Endothelial cell of umbilical vein (primary cell): ENCODE measurements around the gene PPP1R9B. TPM values are rescaled to one million over a fixed set of nuclear protein-coding genes. Genes with fewer than 3 reads are reported as not detected.

ENCODE experiments used
- BruUV-seq: library from RNA; stranded (reverse); fragments of 400-500 nt; replicated peaks from 2 replicates; lab custom pipeline; 2021; lab: Mats Ljungman, UMichigan
- CTCF ChIA-PET: fragments of 300-600, 350-600 bp; sonication (Branson Sonifier 250); formaldehyde crosslinking; loops from one replicate; lab custom pipeline; 2021; ENCODE audit warnings: antibody characterized with exemption, inconsistent platforms; lab: Charles Lee
- POLR2A ChIA-PET: fragments of 300-600, 350-600 bp; sonication (Branson Sonifier 250); formaldehyde crosslinking; loops from one replicate; lab custom pipeline; 2021; ENCODE audit warnings: antibody characterized with exemption, inconsistent platforms; lab: Charles Lee
- DNase-seq: peaks from one replicate; pipeline ENCODE4 v3.0.0-alpha.2; 2011; ENCODE audit warnings: low read depth, low spot score
- FAIRE-seq: peaks from 2 replicates; lab custom pipeline; 2011; peaks lifted over from hg19 to GRCh38; lab: Jason Lieb, UNC
- H2AFZ ChIP-seq: 2 replicates; pipeline ENCODE4 v1.6.0; 2012; ENCODE audit warnings: low read depth, low read length, control low read depth, inconsistent platforms
- H3K27ac ChIP-seq: 2 replicates; pipeline ENCODE4 v1.5.1; 2011; ENCODE audit warnings: low read depth, mild to moderate bottlenecking, control low read depth, low read length, moderate library complexity; ENCODE audit not compliant: insufficient read depth
- H3K27me3 ChIP-seq, 2 experiments: 2 replicates each; pipeline versions ENCODE4 v1.6.0 to v1.6.1; 2011; ENCODE audit warnings: low read length in 2 of 2, mixed read lengths in 1 of 2; ENCODE audit not compliant: control insufficient read depth in 2 of 2, insufficient read depth in 2 of 2
- H3K36me3 ChIP-seq, 2 experiments: 2 replicates in 1 of 2; 3 replicates in 1 of 2; pipeline ENCODE4 v1.5.1; 2011; ENCODE audit warnings: low read length in 2 of 2, mild to moderate bottlenecking in 1 of 2, moderate library complexity in 1 of 2; ENCODE audit not compliant: control insufficient read depth in 2 of 2, insufficient read depth in 2 of 2; ENCODE audit errors: extremely low read depth in 1 of 2
- H3K4me1 ChIP-seq: 3 replicates; pipeline ENCODE4 v1.5.1; 2011; ENCODE audit warnings: mild to moderate bottlenecking, low read length; ENCODE audit not compliant: control insufficient read depth, insufficient read depth; ENCODE audit errors: extremely low read depth
- H3K4me2 ChIP-seq: 2 replicates; pipeline ENCODE4 v1.6.1; 2011; ENCODE audit warnings: low read length, control low read depth, mixed read lengths; ENCODE audit not compliant: insufficient read depth
- H3K4me3 ChIP-seq, 3 experiments: fragments of 200-600 bp in 1 of 3; sonication (generic), shearing (Covaris generic) in 1 of 3; replicated peaks in 1 of 3; 2 replicates each; pipeline ENCODE4 v1.5.1; 2011 to 2016; ENCODE audit warnings: control low read depth in 3 of 3, low read length in 3 of 3, mild to moderate bottlenecking in 2 of 3, inconsistent platforms in 1 of 3, low read depth in 1 of 3, moderate library complexity in 1 of 3; ENCODE audit not compliant: insufficient read depth in 1 of 3
- H3K79me2 ChIP-seq: 2 replicates; pipeline ENCODE4 v1.6.0; 2012; ENCODE audit warnings: low read length, inconsistent platforms; ENCODE audit not compliant: control insufficient read depth, insufficient read depth
- H3K9ac ChIP-seq: replicated peaks from 2 replicates; pipeline ENCODE3; 2011; ENCODE audit warnings: low read length, control low read depth; ENCODE audit not compliant: insufficient read depth; ENCODE audit errors: extremely low read depth
- H3K9me1 ChIP-seq: replicated peaks from 3 replicates; pipeline ENCODE4 v1.6.0; 2011; ENCODE audit warnings: mild to moderate bottlenecking, low read length; ENCODE audit not compliant: control insufficient read depth, insufficient read depth; ENCODE audit errors: extremely low read depth
- H3K9me3 ChIP-seq: replicated peaks from 2 replicates; pipeline ENCODE4 v1.5.1; 2012; ENCODE audit warnings: low read length, inconsistent platforms; ENCODE audit not compliant: control insufficient read depth, insufficient read depth
- H4K20me1 ChIP-seq: replicated peaks from 2 replicates; pipeline ENCODE3; 2011; ENCODE audit warnings: mild to moderate bottlenecking, low read length; ENCODE audit not compliant: control insufficient read depth, insufficient read depth; ENCODE audit errors: extremely low read depth
- EZH2 ChIP-seq: IDR thresholded peaks from 2 replicates; pipeline ENCODE4 v1.6.1; 2012; ENCODE audit warnings: borderline replicate concordance, low read depth, mild to moderate bottlenecking, moderate library complexity, low read length, inconsistent platforms; ENCODE audit not compliant: severe bottlenecking
- FOS ChIP-seq: IDR thresholded peaks from 2 replicates; pipeline ENCODE4 v1.6.1; 2011; ENCODE audit warnings: mild to moderate bottlenecking, low read length, moderate library complexity, borderline replicate concordance; ENCODE audit not compliant: insufficient read depth
- GATA2 ChIP-seq: IDR thresholded peaks from 2 replicates; pipeline ENCODE4 v1.7.0; 2011; ENCODE audit warnings: low read depth, mild to moderate bottlenecking, moderate library complexity, mixed read lengths, low read length; ENCODE audit not compliant: insufficient read length, insufficient read depth
- JUN ChIP-seq: IDR thresholded peaks from 2 replicates; pipeline ENCODE4 v1.6.1; 2011; ENCODE audit warnings: borderline replicate concordance, low read depth; ENCODE audit not compliant: insufficient read length, insufficient read depth
- MYC ChIP-seq: IDR thresholded peaks from one replicate; pipeline ENCODE4 v1.6.1; 2011; ENCODE audit warnings: mild to moderate bottlenecking, low read depth, low read length
- POLR2A ChIP-seq: IDR thresholded peaks from 2 replicates; pipeline ENCODE4 v1.6.1; 2012; ENCODE audit warnings: low read depth, mild to moderate bottlenecking, control low read depth, low read length
- POLR2AphosphoS5 ChIP-seq: IDR thresholded peaks from 2 replicates; pipeline ENCODE4 v1.6.1; 2012; ENCODE audit warnings: low read depth, mild to moderate bottlenecking, control low read depth, low read length, moderate library complexity; ENCODE audit not compliant: insufficient read depth
- dilution Hi-C: fragments of 300-500 bp; cut with MboI; formaldehyde crosslinking; loops from one replicate; pipeline ENCODE4 v1.15.0; 2019; ENCODE audit warnings: low sequenced_read_pairs; ENCODE audit not compliant: extremely low pct_ligation_motif_present
- intact Hi-C: fragments of 100-400 bp; cut with micrococcal nuclease; formaldehyde crosslinking; loops from one replicate; pipeline ENCODE4 v1.10.0; 2022
- polyA plus RNA-seq, 4 experiments: library from polyadenylated mRNA; depleted of rRNA in 3 of 4; stranded (reverse) in 3 of 4; unstranded in 1 of 4; fragments of >200 nt; gene quantifications; 2 replicates each; pipeline versions ENCODE4 v1.2.1 to v1.2.3, GENCODE V29; 2011 to 2012; ENCODE audit warnings: missing spikeins in 1 of 4
- total RNA-seq: library from RNA; stranded (reverse); gene quantifications from 2 replicates; pipeline ENCODE4 v1.2.3, GENCODE V29; 2021
- TF ChIP-seq, protein P1 (sequence below): IDR thresholded peaks from 2 replicates; pipeline ENCODE4 v1.6.1; 2011; ENCODE audit not compliant: insufficient read depth, insufficient read length
- TF ChIP-seq, protein P2 (sequence below), 2 donors: IDR thresholded peaks; 1 replicate in 1 of 2; 2 replicates in 1 of 2; pipeline ENCODE4 v1.5.1; 2011; ENCODE audit warnings: low read length in 2 of 2, mild to moderate bottlenecking in 2 of 2, moderate library complexity in 2 of 2, control low read depth in 1 of 2, inconsistent platforms in 1 of 2, low read depth in 1 of 2; ENCODE audit not compliant: insufficient read depth in 1 of 2; ENCODE audit errors: extremely low read depth in 1 of 2

Gene PPP1R9B
- total and polyA plus RNA-seq, 2 donors (not counting 3 experiments of a cell fraction or from before 2014, with no cell fraction given), result 20.1 to 60.2 TPM

DNA sequence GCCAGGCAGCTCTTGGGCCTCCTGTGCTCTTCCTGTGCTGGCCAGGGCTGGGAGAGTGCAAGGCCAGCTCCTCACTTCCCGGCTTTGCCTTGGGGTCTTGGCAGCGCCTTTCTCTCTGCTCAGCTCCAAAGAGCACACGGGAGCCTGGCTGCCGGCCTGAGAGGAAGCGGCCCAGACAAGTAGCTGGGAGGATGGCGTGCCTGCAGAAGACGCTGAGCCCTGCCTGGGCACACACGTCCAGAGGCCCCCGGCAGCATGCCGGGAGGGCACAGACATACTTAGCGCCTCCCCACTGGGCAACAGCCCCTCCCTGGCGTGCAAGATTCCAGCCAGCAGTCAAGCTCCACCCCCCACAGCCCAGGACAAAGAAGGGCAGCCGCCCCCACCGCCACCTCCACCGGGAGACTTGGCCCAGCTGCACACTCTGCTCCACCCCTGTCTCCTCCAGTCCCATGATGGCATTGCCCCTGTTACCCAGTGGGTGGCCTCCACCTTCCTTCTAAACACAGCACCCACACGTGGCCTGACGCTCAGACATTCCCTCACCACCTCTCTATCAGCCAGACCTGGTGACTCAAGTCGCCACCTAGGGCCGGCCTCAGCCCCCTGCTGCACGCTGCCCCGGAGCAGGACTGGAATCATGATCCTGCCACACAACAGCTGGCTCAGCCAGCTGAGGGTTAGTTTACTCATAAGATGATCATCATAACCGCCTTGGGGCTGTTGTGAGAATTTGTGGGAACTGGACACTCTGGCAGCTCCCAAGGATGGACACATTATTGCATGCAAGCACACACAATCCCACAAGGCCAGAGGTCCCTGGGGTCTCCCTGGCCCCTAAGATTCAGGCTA, 27.7 kb upstream of the PPP1R9B start:
- Histone ChIP-seq H3K79me2 (no peaks in the 10 kb centered on the region), H3K9me3 (no peaks in the 10 kb centered on the region), H3K27me3 (no peaks in the 10 kb centered on the region), H3K4me1 (peaks cover 16% of the 10 kb centered on the region), H3K4me2 (peak overlapping the region; percentile 2), H4K20me1 (no peaks in the 10 kb centered on the region), H3K27ac (peak overlapping the region; percentile 73), H3K9me1 (no peaks in the 10 kb centered on the region), H2AFZ (peak overlapping the region; percentile 36), H3K4me3 (no peak overlapping the region), H3K36me3 (no peaks in the 10 kb centered on the region), H3K9ac (peak overlapping the region; percentile 57)
- ChIA-PET POLR2A (interaction anchor here (1.6 kb wide), 1 partner anchor 26 kb away, joined by 3 read pairs; no protein-coding TSS in a partner anchor), CTCF (interaction anchor here (0.6 to 3.5 kb wide), 23 partner anchors 9 to 323 kb away, joined by 3 to 75 read pairs (median 5); partner anchors contain the start of genes COL1A1, SGCA and TMEM92)
- intact Hi-C loops (loop anchor here (2.0 kb wide), 1 partner anchor 15 kb away; no protein-coding TSS in a partner anchor), dilution Hi-C loops (no loop called here)
- DNase-seq (peak; percentile 84), FAIRE-seq (peak; percentile 88)
- TF ChIP-seq FOS (no peak), EZH2 (no peak), GATA2 (no peak), POLR2A (peak; percentile 71), MYC (no peak), POLR2AphosphoS5 (peak; percentile 52), JUN (no peak)
- TF ChIP-seq, protein P1, sequence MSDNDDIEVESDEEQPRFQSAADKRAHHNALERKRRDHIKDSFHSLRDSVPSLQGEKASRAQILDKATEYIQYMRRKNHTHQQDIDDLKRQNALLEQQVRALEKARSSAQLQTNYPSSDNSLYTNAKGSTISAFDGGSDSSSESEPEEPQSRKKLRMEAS, result peak; percentile 47
- TF ChIP-seq, protein P2, sequence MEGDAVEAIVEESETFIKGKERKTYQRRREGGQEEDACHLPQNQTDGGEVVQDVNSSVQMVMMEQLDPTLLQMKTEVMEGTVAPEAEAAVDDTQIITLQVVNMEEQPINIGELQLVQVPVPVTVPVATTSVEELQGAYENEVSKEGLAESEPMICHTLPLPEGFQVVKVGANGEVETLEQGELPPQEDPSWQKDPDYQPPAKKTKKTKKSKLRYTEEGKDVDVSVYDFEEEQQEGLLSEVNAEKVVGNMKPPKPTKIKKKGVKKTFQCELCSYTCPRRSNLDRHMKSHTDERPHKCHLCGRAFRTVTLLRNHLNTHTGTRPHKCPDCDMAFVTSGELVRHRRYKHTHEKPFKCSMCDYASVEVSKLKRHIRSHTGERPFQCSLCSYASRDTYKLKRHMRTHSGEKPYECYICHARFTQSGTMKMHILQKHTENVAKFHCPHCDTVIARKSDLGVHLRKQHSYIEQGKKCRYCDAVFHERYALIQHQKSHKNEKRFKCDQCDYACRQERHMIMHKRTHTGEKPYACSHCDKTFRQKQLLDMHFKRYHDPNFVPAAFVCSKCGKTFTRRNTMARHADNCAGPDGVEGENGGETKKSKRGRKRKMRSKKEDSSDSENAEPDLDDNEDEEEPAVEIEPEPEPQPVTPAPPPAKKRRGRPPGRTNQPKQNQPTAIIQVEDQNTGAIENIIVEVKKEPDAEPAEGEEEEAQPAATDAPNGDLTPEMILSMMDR (IDR thresholded peaks at IDR 0.05; ENCODE audit: extremely low read depth in 1 of 2, insufficient read depth in 1 of 2, low read depth in 1 of 2, low read length in 2 of 2), result peak; percentile 54 to 72
- BruUV-seq, result no TSS peak
